Stomach (tissue), 9 donors: ENCODE results near the gene CMIP. TPM values are rescaled to one million over a fixed set of nuclear protein-coding genes. Genes with fewer than 3 reads are reported as not detected.
A peak's percentile ranks its signal among the peaks of the same experiment; 100 is the strongest.

Source experiments
- DNase-seq, 2 donors: peaks; one replicate each; pipeline versions ENCODE4 v3.0.0 to v3.0.0-alpha.2; 2013 to 2019
- H3K27ac ChIP-seq, 5 donors: fragments of 200-600 bp in 4 of 5; sonication (generic) in 4 of 5; one replicate each; pipeline ENCODE4 v1.5.1; 2013 to 2019; ENCODE audit warnings: mild to moderate bottlenecking in 1 of 5, moderate library complexity in 1 of 5
- H3K27me3 ChIP-seq, 3 donors: fragments of 200-600 bp; sonication (generic); one replicate each; pipeline ENCODE4 v1.5.1; 2017 to 2019; ENCODE audit warnings: mixed run types in 1 of 3
- H3K36me3 ChIP-seq, 4 donors: fragments of 200-600 bp; sonication (generic); 1 replicate in 3 of 4; 2 replicates in 1 of 4; pipeline ENCODE4 v1.5.1; 2016 to 2019
- H3K4me1 ChIP-seq, 4 donors: fragments of 200-600 bp; sonication (generic); one replicate each; pipeline ENCODE4 v1.5.1; 2016 to 2019
- H3K4me3 ChIP-seq, 4 donors: fragments of 200-600 bp; sonication (generic) in 3 of 4; one replicate each; pipeline ENCODE4 v1.5.1; 2016 to 2019; ENCODE audit warnings: mild to moderate bottlenecking in 1 of 4
- H3K9me3 ChIP-seq, 4 donors: fragments of 200-600 bp; sonication (generic); one replicate each; pipeline ENCODE4 v1.5.1; 2016 to 2019
- EP300 ChIP-seq: sonication (generic); formaldehyde crosslinking; IDR thresholded peaks from one replicate; pipeline ENCODE4 v1.6.1; 2017; ENCODE audit warnings: antibody characterized with exemption
- POLR2A ChIP-seq, 4 donors: fragments of 450-650 bp; IDR thresholded peaks; one replicate each; pipeline ENCODE4 v1.6.1; 2016; ENCODE audit warnings: antibody characterized with exemption in 4 of 4, control low read depth in 2 of 4, mild to moderate bottlenecking in 1 of 4, moderate library complexity in 1 of 4
- POLR2AphosphoS5 ChIP-seq, 3 donors: sonication (generic); formaldehyde crosslinking; IDR thresholded peaks; one replicate each; pipeline ENCODE4 v1.6.1; 2016; ENCODE audit warnings: antibody characterized with exemption in 3 of 3
- WGBS, 5 donors: extraction: QIAGEN DNeasy Blood & Tissue Kit in 3 of 5; methylation state at CpG; one replicate each; pipeline versions ENCODE4 v1.1.5 to v1.1.7; 2013 to 2018; 5-methylcytosine and 5-hydroxymethylcytosine counted together
- intact Hi-C: fragments of 100-400 bp; cut with DNase I; formaldehyde crosslinking; loops from one replicate; pipeline ENCODE4 v1.15.1; 2023; ENCODE audit warnings: low total_unique reads
- polyA plus RNA-seq, 3 donors: library from polyadenylated mRNA; stranded (reverse); fragments of 200-250 nt; gene quantifications; one replicate each; pipeline ENCODE4 v1.2.3, GENCODE V29; 2013
- total RNA-seq, 5 donors: library from RNA; depleted of rRNA; stranded (reverse); fragments of >200 nt; gene quantifications; one replicate each; pipeline versions ENCODE4 v1.1.0 to v1.2.3, GENCODE V29; 2014 to 2016
- TF ChIP-seq, protein P1 (sequence below), 7 experiments: fragments of 450-650 bp in 4 of 7; fragments of 200-600 bp in 3 of 7; sonication (generic) in 3 of 7; IDR thresholded peaks; one replicate each; pipeline ENCODE4 v1.5.1; 2016 to 2019; ENCODE audit warnings: antibody characterized with exemption in 7 of 7, control low read depth in 2 of 7, mild to moderate bottlenecking in 1 of 7
- donor health status: healthy with polysubstance abuse.
- donor health status: Bipolar disorder and iron deficiency.
- donor health status: healthy.

Gene CMIP
- total and polyA plus RNA-seq, 8 donors, result 11.1 to 71.0 (median 31.2) TPM

DNA sequence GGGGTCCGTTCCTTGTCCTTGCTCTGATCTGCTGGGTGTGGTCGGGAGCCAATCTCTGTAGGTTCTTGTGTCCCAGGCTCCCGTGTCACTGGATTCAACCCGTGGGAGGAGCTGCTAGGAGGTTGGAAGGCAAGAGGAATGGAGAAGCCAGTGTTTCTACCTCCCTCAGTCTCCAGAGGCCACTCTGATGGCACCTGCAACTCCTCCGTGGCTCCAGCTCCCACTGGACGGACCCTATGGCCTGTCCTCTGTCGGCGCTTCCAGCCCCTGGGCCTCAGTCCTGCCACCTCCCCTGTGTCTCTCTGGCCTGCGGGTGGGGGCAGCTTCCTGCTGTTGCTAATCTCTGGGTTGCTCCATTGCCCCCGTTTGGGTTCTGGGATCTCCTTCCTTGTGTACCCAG lies 71.1 kb downstream of the CMIP start:
- peaks cover 23 to 54% (median 34%) of the 10 kb centered on the region in 4 donors for H3K4me1 ChIP-seq
- intact Hi-C loops, result no loop called here
- no peak overlapping the region for H3K4me3 ChIP-seq
- 76 to 87% (median 82%) methylated on average over 8 to 10 of the region's 10 CpGs for WGBS, 5 donors
- DNase-seq, result no peak
- H3K27ac ChIP-seq, result peak overlapping the region in 1 of 5 donors; percentile 45
- H3K36me3 ChIP-seq, result peaks cover 0 to 6% (median 2%) of the 10 kb centered on the region in 4 donors
- TF ChIP-seq POLR2AphosphoS5 (IDR thresholded peaks at IDR 0.05), result no peak
- TF ChIP-seq POLR2A (IDR thresholded peaks at IDR 0.05), result no peak
- TF ChIP-seq EP300, result no peak
- TF ChIP-seq, protein P1, sequence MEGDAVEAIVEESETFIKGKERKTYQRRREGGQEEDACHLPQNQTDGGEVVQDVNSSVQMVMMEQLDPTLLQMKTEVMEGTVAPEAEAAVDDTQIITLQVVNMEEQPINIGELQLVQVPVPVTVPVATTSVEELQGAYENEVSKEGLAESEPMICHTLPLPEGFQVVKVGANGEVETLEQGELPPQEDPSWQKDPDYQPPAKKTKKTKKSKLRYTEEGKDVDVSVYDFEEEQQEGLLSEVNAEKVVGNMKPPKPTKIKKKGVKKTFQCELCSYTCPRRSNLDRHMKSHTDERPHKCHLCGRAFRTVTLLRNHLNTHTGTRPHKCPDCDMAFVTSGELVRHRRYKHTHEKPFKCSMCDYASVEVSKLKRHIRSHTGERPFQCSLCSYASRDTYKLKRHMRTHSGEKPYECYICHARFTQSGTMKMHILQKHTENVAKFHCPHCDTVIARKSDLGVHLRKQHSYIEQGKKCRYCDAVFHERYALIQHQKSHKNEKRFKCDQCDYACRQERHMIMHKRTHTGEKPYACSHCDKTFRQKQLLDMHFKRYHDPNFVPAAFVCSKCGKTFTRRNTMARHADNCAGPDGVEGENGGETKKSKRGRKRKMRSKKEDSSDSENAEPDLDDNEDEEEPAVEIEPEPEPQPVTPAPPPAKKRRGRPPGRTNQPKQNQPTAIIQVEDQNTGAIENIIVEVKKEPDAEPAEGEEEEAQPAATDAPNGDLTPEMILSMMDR (IDR thresholded peaks at IDR 0.05), result no peak
- no peaks in the 10 kb centered on the region for H3K27me3 ChIP-seq
- no peaks in the 10 kb centered on the region for H3K9me3 ChIP-seq

- Histone ChIP-seq H3K4me3 (no peak overlapping the region), H3K27ac (peak overlapping the region in 2 of 5 donors; percentile 45 to 49), H3K9me3 (no peaks in the 10 kb centered on the region), H3K36me3 (peaks cover 0 to 6% (median 2%) of the 10 kb centered on the region in 4 donors), H3K27me3 (no peaks in the 10 kb centered on the region), H3K4me1 (peaks cover 23 to 56% (median 34%) of the 10 kb centered on the region in 4 donors)
- WGBS, 5 donors, result 84 to 93% (median 89%) methylated on average over 14 of the region's 14 CpGs
- intact Hi-C loops, result no loop called here
- no peak for DNase-seq
- TF ChIP-seq, protein P1 (IDR thresholded peaks at IDR 0.05), result no peak
- TF ChIP-seq POLR2A (IDR thresholded peaks at IDR 0.05), result no peak
- no peak for TF ChIP-seq POLR2AphosphoS5 (IDR thresholded peaks at IDR 0.05)
- TF ChIP-seq EP300, result no peak
Measured at GRCh38 chr16:81516478-81517149, 72.0 kb downstream of the CMIP start.

DNA sequence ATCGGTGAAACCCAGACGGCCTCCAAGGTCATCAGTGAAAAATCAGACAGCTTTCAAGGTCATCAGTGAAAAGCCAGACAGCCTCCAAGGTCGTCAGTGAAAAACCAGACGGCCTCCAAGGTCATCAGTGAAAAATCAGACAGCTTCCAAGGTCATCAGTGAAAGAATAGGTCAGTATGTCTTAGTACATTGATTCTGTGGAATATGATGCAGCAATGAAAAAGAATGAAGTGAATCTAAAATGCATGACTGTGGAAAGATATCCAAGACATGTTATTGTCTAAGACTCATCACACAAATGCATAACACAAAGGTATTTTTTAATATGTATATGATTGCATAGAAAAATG lies 72.5 kb downstream of the CMIP start:
- WGBS, 5 donors, result 83 to 95% (median 91%) methylated on average over 4 of the region's 4 CpGs
- TF ChIP-seq POLR2AphosphoS5 (IDR thresholded peaks at IDR 0.05) (no peak), POLR2A (IDR thresholded peaks at IDR 0.05) (no peak), EP300 (no peak)
- TF ChIP-seq, protein P1 (IDR thresholded peaks at IDR 0.05), result no peak
- intact Hi-C loops, result no loop called here
- DNase-seq, result no peak
- H3K9me3 ChIP-seq, result no peaks in the 10 kb centered on the region
- H3K4me1 ChIP-seq, result peaks cover 23 to 60% (median 34%) of the 10 kb centered on the region in 4 donors
- no peak overlapping the region for H3K4me3 ChIP-seq
- peaks cover 0 to 6% (median 2%) of the 10 kb centered on the region in 4 donors for H3K36me3 ChIP-seq
- no peaks in the 10 kb centered on the region for H3K27me3 ChIP-seq
- H3K27ac ChIP-seq, result peak overlapping the region in 3 of 5 donors; percentile 7 to 49 (median 45)

GRCh38 chr16:81517629-81518438 lies 73.2 kb downstream of the CMIP start:
- WGBS, 5 donors, result 71 to 87% (median 81%) methylated on average over 20 of the region's 20 CpGs
- intact Hi-C loops, result no loop called here
- Histone ChIP-seq H3K36me3 (peaks cover 0 to 6% (median 2%) of the 10 kb centered on the region in 4 donors), H3K9me3 (no peaks in the 10 kb centered on the region), H3K4me1 (peaks cover 22 to 57% (median 31%) of the 10 kb centered on the region in 4 donors), H3K27me3 (no peaks in the 10 kb centered on the region), H3K27ac (peak overlapping the region in 4 of 5 donors; percentile 6 to 49 (median 14)), H3K4me3 (no peak overlapping the region)
- TF ChIP-seq, protein P1 (IDR thresholded peaks at IDR 0.05), result no peak
- no peak for TF ChIP-seq EP300
- no peak for TF ChIP-seq POLR2A (IDR thresholded peaks at IDR 0.05)
- no peak for TF ChIP-seq POLR2AphosphoS5 (IDR thresholded peaks at IDR 0.05)
- DNase-seq, result no peak
